K562 (cell line): ENCODE measurements around the gene MN1. TPM values are rescaled to one million over a fixed set of nuclear protein-coding genes. Genes with fewer than 3 reads are reported as not detected.

Experiments
- BRCA1 ChIP-seq, 2 experiments: fragments of 450-650 bp in 1 of 2; sonication (generic) in 1 of 2; formaldehyde crosslinking in 1 of 2; IDR thresholded peaks; 2 replicates each; pipeline versions ENCODE4 v1.5.0 to v1.6.1; 2017 to 2020; ENCODE audit warnings: mild to moderate bottlenecking in 1 of 2, missing genetic modification reagents in 1 of 2
- CXXC5 ChIP-seq: fragments of 250-450 bp; sonication (Bioruptor Pico); IDR thresholded peaks from 2 replicates; pipeline ENCODE4 v1.8.0; 2022; ENCODE audit warnings: inconsistent platforms, mild to moderate bottlenecking, moderate library complexity
- HDAC1 ChIP-seq, 2 experiments: fragments of 450-650 bp; IDR thresholded peaks; 2 replicates each; pipeline ENCODE4 v1.6.1; 2016 to 2017; ENCODE audit warnings: inconsistent platforms in 1 of 2, mild to moderate bottlenecking in 1 of 2, moderate library complexity in 1 of 2
- HLTF ChIP-seq: fragments of 450-650 bp; IDR thresholded peaks from 2 replicates; pipeline ENCODE4 v1.6.1; 2016
- NCOA1 ChIP-seq: fragments of 450-650 bp; IDR thresholded peaks from 2 replicates; pipeline ENCODE4 v1.6.1; 2016; ENCODE audit warnings: low read depth
- NCOR1 ChIP-seq: fragments of 450-650 bp; IDR thresholded peaks from 2 replicates; pipeline ENCODE4 v1.6.1; 2016; ENCODE audit warnings: mild to moderate bottlenecking, moderate library complexity
- NR2C1 ChIP-seq, 2 experiments: fragments of 450-650 bp; IDR thresholded peaks; 2 replicates each; pipeline ENCODE4 v1.6.1; 2017; ENCODE audit warnings: mild to moderate bottlenecking in 2 of 2, antibody characterized with exemption in 1 of 2, inconsistent platforms in 1 of 2, missing compliant biosample characterization in 1 of 2, missing genetic modification characterization in 1 of 2
- NUFIP1 ChIP-seq: fragments of 450-650 bp; IDR thresholded peaks from 2 replicates; pipeline ENCODE4 v1.6.1; 2018; ENCODE audit not compliant: partially characterized antibody
- PYGO2 ChIP-seq: fragments of 450-650 bp; IDR thresholded peaks from 2 replicates; pipeline ENCODE4 v1.6.1; 2016; ENCODE audit warnings: mild to moderate bottlenecking, missing genetic modification characterization, moderate library complexity, missing compliant biosample characterization
- SAFB ChIP-seq: fragments of 200-400 bp; formaldehyde crosslinking; IDR thresholded peaks from 2 replicates; pipeline ENCODE4 v1.6.1; 2017; ENCODE audit warnings: low read depth, low read length, borderline replicate concordance
- SOX6 ChIP-seq: fragments of 450-650 bp; IDR thresholded peaks from 2 replicates; pipeline ENCODE4 v1.6.1; 2014; ENCODE audit warnings: mild to moderate bottlenecking
- ZNF785 ChIP-seq: fragments of 250-450 bp; sonication (Bioruptor Pico); IDR thresholded peaks from 2 replicates; pipeline ENCODE4 v1.4.0; 2020; ENCODE audit warnings: mild to moderate bottlenecking
- polyA plus RNA-seq, 8 experiments: library from polyadenylated mRNA; depleted of rRNA in 4 of 8; stranded (reverse) in 5 of 8; unstranded in 3 of 8; fragments of >200 nt; fragmentation: Nextera tagmentation in 2 of 8; fragmentation: Illumina TruSeq in 1 of 8; extraction: Ambion mirVana in 2 of 8; extraction: Trizol in 1 of 8; gene quantifications; 2 replicates each; pipeline versions ENCODE4 v1.2.1 to v1.2.3, GENCODE V29; 2011 to 2014; ENCODE audit warnings: inconsistent platforms in 1 of 8, missing spikeins in 1 of 8
- total RNA-seq, 7 experiments: library from RNA; depleted of rRNA in 6 of 7; stranded (reverse); fragments of >200 nt in 6 of 7; fragmentation: Illumina TruSeq in 2 of 7; extraction: Trizol in 2 of 7; gene quantifications; 2 replicates each; pipeline versions ENCODE4 v1.2.1 to v1.2.3, GENCODE V29; 2011 to 2021; ENCODE audit warnings: low replicate concordance in 1 of 7
- TF ChIP-seq, protein P1 (sequence below), 2 experiments: IDR thresholded peaks in 1 of 2; conservative IDR thresholded peaks in 1 of 2; 2 replicates each; pipeline ENCODE4 v1.6.1; 2016; ENCODE audit warnings: low read depth in 2 of 2, mild to moderate bottlenecking in 1 of 2, missing compliant biosample characterization in 1 of 2, missing genetic modification characterization in 1 of 2, moderate library complexity in 1 of 2
- TF ChIP-seq, protein P2 (sequence below): fragments of 450-650 bp; formaldehyde crosslinking; IDR thresholded peaks from 2 replicates; pipeline ENCODE4 v1.4.0; 2020; ENCODE audit warnings: mild to moderate bottlenecking, moderate library complexity
- TF ChIP-seq, protein P3 (sequence below): sonication (generic); formaldehyde crosslinking; IDR thresholded peaks from 2 replicates; pipeline ENCODE4 v1.8.1; 2023; ENCODE audit warnings: mild to moderate bottlenecking, missing genetic modification reagents, moderate library complexity
- TF ChIP-seq, protein P4 (sequence below): IDR thresholded peaks from 2 replicates; pipeline ENCODE4 v1.6.1; 2012; ENCODE audit warnings: low read depth, low read length, improper control_type of control experiment, borderline replicate concordance
- TF ChIP-seq, protein P5 (sequence below): fragments of 250-450 bp; sonication (Bioruptor Pico); IDR thresholded peaks from 2 replicates; pipeline ENCODE4 v1.5.0; 2021

Gene MN1
- total and polyA plus RNA-seq, 9 of the 15 experiments (the other 6 are each of a cell fraction or from before 2014, with no cell fraction given) = under 0.01 to 0.05 (median 0.03) TPM; not detected in 5

DNA sequence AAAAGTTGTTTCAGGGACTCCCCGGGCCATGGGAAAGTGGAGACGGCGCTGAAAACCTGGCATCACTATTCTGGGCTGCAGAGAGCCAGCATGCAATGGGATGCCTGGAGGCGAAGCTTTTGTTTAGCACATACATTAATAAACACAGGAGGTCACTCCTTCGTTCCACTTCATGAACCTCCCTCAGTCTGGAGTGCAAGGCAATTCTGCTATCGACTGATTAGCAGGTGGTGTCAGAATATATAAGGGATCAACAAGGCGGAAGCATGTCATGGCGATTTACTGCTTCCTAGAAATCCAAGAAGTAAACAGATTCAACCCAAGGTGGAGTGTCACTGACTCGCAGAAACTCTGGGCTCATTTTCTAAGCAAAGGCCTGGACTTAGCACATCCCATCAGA lies 45.4 kb upstream of the MN1 start (continued):
- TF ChIP-seq, protein P1, sequence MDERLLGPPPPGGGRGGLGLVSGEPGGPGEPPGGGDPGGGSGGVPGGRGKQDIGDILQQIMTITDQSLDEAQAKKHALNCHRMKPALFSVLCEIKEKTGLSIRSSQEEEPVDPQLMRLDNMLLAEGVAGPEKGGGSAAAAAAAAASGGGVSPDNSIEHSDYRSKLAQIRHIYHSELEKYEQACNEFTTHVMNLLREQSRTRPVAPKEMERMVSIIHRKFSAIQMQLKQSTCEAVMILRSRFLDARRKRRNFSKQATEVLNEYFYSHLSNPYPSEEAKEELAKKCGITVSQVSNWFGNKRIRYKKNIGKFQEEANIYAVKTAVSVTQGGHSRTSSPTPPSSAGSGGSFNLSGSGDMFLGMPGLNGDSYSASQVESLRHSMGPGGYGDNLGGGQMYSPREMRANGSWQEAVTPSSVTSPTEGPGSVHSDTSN (CRISPR knock-in tag; IDR thresholded peaks at IDR 0.05; ENCODE audit: low read depth) = peak; percentile 33; the same call in 1 of the 2 replicates
- TF ChIP-seq, protein P1 (tag; conservative IDR thresholded peaks at IDR 0.05; ENCODE audit: low read depth) = peak; percentile 94
- TF ChIP-seq SAFB (no peak), HLTF (no peak), NUFIP1 (no peak), SOX6 (peak; percentile 66; the same call in 1 of the 2 replicates), NCOA1 (peak; percentile 23; the same call in 1 of the 2 replicates), HDAC1 (IDR thresholded peaks at IDR 0.05) (peak in 1 of 2 experiments; percentile 86; a peak in 2 of 4 replicates), NCOR1 (peak; percentile 82), CXXC5 (CRISPR knock-in tag) (peak; percentile 44), ZNF785 (no peak), BRCA1 (IDR thresholded peaks at IDR 0.05) (no peak), BRCA1 (CRISPR knock-in tag; IDR thresholded peaks at IDR 0.05) (no peak), PYGO2 (tag) (no peak), NR2C1 (IDR thresholded peaks at IDR 0.05) (no peak), NR2C1 (tag; IDR thresholded peaks at IDR 0.05) (no peak)
- TF ChIP-seq, protein P2, sequence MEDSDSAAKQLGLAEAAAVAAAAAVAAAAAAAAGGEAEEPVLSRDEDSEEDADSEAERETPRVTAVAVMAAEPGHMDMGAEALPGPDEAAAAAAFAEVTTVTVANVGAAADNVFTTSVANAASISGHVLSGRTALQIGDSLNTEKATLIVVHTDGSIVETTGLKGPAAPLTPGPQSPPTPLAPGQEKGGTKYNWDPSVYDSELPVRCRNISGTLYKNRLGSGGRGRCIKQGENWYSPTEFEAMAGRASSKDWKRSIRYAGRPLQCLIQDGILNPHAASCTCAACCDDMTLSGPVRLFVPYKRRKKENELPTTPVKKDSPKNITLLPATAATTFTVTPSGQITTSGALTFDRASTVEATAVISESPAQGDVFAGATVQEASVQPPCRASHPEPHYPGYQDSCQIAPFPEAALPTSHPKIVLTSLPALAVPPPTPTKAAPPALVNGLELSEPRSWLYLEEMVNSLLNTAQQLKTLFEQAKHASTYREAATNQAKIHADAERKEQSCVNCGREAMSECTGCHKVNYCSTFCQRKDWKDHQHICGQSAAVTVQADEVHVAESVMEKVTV = no peak
- TF ChIP-seq, protein P3, sequence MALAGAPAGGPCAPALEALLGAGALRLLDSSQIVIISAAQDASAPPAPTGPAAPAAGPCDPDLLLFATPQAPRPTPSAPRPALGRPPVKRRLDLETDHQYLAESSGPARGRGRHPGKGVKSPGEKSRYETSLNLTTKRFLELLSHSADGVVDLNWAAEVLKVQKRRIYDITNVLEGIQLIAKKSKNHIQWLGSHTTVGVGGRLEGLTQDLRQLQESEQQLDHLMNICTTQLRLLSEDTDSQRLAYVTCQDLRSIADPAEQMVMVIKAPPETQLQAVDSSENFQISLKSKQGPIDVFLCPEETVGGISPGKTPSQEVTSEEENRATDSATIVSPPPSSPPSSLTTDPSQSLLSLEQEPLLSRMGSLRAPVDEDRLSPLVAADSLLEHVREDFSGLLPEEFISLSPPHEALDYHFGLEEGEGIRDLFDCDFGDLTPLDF (CRISPR knock-in tag) = no peak
- TF ChIP-seq, protein P4, sequence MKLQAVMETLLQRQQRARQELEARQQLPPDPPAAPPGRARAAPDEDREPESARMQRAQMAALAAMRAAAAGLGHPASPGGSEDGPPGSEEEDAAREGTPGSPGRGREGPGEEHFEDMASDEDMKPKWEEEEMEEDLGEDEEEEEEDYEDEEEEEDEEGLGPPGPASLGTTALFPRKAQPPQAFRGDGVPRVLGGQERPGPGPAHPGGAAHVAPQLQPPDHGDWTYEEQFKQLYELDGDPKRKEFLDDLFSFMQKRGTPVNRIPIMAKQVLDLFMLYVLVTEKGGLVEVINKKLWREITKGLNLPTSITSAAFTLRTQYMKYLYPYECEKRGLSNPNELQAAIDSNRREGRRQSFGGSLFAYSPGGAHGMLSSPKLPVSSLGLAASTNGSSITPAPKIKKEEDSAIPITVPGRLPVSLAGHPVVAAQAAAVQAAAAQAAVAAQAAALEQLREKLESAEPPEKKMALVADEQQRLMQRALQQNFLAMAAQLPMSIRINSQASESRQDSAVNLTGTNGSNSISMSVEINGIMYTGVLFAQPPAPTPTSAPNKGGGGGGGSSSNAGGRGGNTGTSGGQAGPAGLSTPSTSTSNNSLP = peak; percentile 56; the same call in 1 of the 2 replicates
- TF ChIP-seq, protein P5, sequence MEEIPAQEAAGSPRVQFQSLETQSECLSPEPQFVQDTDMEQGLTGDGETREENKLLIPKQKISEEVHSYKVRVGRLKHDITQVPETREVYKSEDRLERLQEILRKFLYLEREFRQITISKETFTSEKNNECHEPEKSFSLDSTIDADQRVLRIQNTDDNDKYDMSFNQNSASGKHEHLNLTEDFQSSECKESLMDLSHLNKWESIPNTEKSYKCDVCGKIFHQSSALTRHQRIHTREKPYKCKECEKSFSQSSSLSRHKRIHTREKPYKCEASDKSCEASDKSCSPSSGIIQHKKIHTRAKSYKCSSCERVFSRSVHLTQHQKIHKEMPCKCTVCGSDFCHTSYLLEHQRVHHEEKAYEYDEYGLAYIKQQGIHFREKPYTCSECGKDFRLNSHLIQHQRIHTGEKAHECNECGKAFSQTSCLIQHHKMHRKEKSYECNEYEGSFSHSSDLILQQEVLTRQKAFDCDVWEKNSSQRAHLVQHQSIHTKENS (CRISPR knock-in tag) = no peak
